CD4-positive, alpha-beta T cell treated with Interleukin-12 subunit alpha and Interleukin-12 subunit beta, for 1 hour (primary cell): ENCODE measurements around the gene OSBPL8.
A peak's percentile ranks its signal among the peaks of the same experiment; 100 is the strongest.
"Not testable (repeated sequence)": the region's sequence is repeated elsewhere in the genome, so short reads cannot be mapped to it uniquely, and the experiment has no call there.

Experiments
- DNase-seq: peaks from one replicate; pipeline ENCODE4 v3.0.0-alpha.2; 2020

OSBPL8 gene

DNA sequence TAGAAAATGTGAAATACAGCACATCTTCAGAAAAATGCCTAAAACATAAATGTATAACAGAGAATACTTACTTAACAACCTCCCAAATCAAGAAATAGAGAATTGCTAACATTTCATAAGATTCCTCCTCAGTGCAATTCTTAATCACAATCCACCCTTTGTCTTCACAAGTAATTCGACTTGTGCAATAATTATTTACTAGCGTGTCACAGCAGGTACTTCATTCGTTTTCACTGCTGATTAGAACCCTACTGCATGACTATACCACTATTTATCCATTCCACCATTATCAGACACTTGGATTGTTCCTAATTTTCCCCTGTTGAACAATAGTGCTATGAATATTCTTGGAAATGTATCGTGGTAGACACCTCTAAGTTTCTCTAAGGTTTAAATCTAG is 146.4 kb downstream of the OSBPL8 start:
- no peak for DNase-seq

DNA sequence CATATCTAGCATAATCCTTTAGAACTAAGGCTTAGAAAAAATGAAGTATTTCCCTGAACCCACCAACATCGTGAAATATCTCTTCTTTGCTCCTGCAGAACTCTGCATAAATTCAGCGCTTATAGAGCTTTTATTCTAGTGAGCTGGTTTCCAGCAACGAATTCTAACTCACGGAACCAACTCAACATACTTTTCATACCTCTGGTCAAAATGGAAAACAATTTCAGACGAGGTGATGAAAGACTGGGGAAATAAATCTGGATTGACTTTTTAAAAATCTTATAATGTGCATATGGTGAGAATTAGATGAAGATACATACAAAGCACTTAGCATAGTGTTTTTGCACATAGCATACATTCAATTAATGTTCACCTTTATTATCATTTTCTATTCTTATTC is 148.8 kb downstream of the OSBPL8 start:
- no peak for DNase-seq

- DNase-seq = no peak
Measured at GRCh38 chr12:76410371-76410770, 149.2 kb downstream of the OSBPL8 start.

DNA sequence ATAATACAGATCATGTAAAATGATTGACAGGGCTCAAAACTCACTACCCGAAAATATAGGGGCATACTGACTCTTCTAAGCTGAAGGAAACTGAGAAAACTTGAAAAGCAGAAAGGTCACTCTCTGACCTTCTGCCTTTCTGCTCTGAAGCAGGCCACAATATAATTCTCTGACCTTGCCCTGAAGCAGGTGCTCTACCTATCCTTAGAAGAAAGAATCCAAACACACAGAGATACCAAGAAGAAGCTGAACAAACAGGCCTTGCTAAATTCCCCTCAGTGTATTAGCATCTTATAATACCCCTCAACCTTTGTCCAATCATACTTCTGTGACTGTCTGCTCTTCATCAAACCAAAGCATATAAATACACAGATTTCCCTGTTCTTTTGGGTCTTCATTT is 150.5 kb downstream of the OSBPL8 start:
- no peak for DNase-seq

GRCh38 chr12:76407710-76408109 is 151.9 kb downstream of the OSBPL8 start:
- no peak for DNase-seq

DNA sequence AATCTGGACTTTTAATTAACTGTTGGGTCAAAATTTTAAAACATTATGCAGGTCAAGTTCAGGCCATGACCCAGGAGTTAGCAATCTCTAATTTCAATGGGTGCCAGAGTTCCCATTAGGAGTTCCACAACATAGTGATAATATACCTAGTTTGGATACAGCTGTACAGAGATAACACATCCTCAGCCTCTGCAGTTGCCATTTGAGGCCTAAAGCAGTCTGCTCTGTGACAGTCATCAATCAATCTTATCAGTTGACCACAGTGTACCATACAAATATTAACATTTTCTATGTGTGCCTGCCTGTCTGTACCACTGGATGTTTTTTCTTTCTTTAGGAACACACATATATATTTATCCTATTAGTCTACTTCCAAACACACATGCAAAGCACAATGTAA is 157.3 kb downstream of the OSBPL8 start:
- DNase-seq = no peak

GRCh38 chr12:76400136-76400535 is 159.4 kb downstream of the OSBPL8 start:
- no peak for DNase-seq

DNA sequence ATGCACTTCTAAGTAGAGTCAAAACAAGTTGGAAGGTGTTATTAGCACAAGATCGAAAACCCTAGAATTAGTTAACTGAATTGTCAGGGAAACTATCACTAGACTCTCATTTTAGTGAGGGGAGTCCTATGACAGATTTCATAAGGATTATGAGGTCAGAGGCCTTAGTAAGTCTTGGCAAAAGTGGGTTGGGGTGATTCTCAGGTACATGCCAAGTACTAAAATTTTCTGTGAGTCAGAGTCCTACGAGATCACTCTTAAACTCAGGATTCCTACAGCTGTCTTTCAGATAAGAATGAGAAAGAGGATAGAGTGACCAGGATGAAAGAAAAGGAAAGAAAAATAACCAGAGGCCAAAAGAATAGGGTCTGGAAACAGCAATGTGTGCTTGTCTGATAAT is 160.5 kb downstream of the OSBPL8 start:
- no peak for DNase-seq

DNA sequence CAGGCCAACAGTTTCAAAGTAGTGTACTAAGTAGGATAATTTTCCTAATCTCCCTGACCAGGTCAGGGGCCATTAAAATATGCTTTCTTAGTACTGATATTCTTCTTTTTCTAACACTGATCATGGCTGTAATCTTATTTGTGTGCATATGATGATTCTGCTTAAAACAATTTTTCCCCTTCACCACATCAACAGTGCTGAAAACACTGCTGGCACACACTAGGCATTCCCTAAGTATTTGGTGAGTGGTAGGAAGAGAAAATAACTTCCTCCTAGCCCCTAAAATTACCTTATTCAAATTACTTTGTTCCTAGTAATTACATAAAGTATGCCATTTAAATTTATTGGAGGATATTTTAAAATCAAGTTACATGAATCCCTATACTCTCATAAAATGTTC is 161.5 kb downstream of the OSBPL8 start:
- no peak for DNase-seq

GRCh38 chr12:76391461-76391860 is 168.1 kb downstream of the OSBPL8 start:
- no peak for DNase-seq

GRCh38 chr12:76387614-76388013 is 172.0 kb downstream of the OSBPL8 start:
- DNase-seq = no peak

DNA sequence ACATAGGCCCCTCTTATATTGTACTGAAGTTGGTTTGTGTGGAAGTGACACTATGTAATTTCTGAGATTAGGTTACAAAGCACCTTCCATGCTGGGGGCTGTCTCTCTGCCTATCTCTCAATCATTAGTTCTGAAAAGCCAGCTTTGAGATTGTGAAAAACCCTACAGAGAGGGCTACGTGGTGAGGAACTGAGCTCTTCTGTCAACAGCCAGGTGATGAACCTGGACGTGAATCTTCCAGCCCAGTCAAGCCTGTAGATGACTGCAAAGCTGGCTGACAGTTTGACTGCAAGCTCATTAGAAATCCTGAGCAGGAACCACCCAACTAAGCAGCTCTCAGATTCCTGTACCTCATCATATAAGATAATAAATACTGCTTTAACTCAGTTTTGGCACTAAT is 175.0 kb downstream of the OSBPL8 start:
- no peak for DNase-seq

DNA sequence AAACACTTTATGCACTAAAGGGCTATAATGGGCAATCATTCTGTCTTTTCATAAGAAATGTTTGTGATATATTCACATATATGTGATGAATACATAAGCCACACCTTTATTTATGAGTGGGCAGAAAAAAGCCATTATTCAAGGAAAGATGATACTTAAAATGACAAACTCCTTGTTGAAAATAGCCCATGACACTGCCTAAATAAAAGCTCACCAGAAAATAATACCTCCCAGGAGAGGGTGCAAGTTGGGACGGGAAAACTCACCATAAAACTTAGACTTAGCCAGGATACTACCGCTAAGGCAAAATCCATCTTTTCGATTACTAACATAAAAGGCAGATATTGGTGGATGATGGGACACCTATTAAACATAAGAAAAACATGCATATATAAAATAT is 175.6 kb downstream of the OSBPL8 start:
- no peak for DNase-seq

- DNase-seq = no peak
Measured at GRCh38 chr12:76379261-76379660, 180.3 kb downstream of the OSBPL8 start.

GRCh38 chr12:76376876-76377275 is 182.7 kb downstream of the OSBPL8 start:
- not testable (repeated sequence) for DNase-seq

DNA sequence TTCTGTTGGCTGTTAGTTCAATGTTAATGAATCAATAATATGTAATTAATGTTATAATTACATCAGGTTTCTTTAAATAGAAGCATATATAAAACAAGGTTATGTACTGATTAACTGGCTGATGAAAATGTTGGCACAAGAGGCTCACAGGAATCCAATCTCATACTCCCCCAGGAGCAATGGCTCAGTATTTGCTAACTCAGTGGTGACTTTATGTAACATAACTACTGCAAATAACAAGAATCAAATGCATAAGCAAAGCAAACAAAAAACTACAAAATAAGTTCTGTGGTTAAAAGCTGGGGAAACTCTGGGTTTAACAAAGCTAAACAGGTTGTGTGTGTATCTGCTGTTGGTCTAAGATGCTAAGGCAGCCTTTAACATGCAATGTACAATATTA is 183.6 kb downstream of the OSBPL8 start:
- DNase-seq = no peak

DNA sequence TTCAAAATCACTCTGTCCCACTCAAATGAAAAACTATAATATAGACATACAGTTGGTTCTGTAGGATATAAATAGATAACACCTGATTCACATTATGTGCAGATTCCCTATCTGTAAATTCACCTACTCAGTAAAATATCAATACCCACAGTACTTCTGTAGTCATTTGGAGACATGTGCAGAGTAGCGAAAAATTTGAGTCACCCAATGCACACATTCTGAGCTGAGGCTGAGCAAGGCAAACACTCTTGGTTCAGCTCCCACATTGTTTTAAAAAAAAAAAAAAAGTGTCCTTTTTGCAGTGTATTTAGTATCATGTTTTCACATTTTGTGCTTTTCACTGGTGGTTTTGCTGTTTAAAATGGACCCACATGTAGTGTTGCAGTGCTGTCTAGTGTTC is 184.1 kb downstream of the OSBPL8 start:
- no peak for DNase-seq

DNA sequence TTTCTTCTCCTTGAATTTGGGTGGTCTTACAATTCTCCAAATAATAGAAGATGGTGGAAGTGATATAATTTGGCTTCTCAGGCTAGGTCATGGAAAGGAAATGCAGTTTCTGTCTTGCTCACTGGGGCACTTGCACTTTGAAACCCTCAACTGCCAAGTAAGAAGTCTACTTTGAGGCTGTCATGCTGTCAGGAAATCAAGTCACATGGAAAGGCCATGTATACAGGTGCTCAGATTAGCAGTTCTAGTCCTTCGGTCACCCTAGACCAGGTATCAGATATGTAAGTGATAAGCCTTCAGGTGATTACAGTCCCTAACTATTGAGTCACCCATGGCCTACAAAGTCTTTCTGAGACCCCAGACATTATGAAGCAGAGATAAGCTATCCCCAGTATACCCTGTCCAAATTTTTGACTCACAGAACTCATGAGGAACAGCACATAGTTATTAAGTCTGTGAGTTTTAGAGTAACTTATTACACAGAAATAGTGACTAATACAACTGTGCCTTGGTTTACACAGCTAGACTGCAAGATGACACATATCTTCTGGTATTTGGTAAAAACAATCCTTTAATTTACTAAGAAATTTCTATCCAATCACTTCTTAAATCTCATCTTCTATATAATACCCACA is 185.1 kb downstream of the OSBPL8 start:
- no peak for DNase-seq

GRCh38 chr12:76368230-76368629 is 191.3 kb downstream of the OSBPL8 start:
- DNase-seq = no peak

DNA sequence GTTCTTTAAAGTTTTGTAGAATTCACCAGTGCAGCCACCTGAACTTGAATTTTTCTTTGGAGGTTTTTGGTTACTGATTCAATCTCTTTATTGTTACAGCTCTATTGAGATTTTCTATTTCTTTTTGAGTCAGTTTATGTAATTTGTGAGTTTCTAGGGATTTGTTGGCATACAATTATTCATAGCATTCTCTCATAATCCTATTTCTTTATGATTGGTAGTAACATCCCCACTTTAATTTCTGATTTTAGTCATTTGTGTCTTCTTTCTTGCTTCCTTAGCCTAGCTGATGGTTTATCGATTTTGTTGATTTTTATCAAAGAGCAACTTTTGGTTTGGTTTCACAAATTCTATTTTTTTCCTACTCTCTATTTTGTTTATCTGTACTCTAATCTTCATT is 193.4 kb downstream of the OSBPL8 start:
- DNase-seq = no peak

DNA sequence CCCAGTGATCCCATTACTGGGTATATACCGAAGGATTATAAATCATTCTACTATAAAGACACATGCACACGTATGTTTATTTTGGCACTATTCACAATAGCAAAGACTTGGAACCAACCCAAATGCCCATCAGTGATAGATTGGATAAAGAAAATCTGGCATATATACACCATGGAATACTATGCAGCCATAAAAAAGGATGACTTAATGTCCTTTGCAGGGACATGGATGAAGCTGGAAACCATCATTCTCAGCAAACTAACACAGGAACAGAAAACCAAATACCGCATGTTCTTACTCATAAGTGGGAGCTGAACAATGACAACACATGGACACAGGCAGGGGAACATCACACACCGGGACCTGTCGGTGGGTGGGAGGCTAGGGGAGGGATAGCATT is 195.4 kb downstream of the OSBPL8 start:
- DNase-seq = not testable (repeated sequence)

DNA sequence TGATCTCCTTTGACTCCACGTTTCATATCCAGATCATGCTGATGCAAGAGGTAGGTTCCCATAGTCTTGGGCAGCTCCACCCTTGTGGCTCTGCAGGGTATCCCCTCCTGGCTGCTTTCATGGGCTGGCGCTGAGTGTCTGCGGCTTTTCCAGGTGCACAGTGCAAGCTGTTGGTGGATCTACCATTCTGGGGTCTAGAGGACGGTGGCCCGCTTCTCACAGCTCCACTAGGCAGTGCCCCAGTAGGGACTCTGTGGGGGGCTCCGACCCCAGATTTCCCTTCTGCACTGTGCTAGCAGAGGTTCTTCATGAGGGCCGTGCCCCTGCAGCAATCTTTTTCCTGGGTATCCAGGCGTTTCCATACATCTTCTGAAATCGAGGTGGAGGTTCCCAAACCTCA is 199.3 kb downstream of the OSBPL8 start:
- no peak for DNase-seq

DNA sequence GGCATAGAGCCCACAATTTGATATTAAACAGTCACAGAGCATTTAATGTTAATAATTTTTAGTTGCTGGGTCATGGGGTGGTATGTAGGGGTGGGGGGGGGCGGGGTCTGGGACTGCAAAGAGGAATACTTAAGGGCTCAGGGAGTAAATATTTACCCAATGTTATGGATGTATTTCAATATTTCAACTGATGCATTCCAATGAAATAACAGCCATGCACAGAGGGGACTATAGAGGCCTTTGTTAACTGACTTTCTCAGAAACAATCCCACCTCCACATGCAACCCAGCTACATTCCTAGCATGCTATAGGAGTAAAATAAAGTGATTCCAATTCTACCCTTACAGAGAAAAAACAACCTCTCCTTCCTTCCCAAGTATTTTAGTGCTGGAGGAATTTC is 203.5 kb downstream of the OSBPL8 start:
- DNase-seq = no peak

DNA sequence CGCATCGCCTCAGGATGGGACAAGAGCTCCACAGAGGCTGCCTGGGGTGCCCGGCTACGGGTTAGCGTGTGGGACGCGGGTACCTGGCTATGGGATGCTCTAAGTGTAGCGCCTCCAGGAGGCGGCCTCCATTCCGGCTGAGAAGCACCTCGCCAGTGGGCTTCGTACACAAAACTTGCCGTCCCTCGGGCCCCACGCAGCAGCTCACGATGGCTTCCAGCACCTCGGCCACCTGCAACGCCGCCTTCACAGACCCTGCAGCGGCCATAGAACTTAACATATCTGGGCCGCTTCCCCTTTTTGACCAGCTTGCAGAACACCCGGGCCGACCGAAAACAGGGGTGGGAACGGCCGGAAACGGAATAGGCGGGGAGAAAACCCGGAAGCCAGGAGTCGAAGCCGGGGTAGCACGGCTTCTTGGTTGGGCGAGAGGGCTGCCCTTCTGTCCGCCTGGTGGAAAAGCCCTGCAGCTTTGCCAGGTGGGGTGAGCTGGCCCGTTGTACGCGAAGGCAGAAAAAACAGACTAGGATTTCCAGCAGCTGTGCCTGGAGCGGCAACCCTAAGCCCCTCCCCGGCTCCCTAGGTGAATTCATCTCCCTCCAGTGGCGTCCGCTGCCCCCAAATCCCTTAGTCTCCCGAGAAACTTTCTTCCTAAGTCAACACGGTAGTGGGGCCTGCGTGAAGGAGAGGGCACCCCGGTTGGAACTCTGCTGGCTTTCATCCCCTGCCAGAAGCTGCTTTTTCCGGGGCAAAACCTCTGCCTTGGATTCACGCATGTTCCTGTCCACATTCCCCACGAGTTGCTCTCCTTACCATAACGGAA is 211.3 kb downstream of the OSBPL8 start, which contains the start of gene BBS10:
Gene BBS10 (minus strand): TSS at position 337 of the 823 bp plus-strand sequence. CDS start 57 bp downstream, at position 280.
- DNase-seq = peak; percentile 87
